Measurements from ENCODE around the gene RSPRY1. TPM values are rescaled to one million over a fixed set of nuclear protein-coding genes. Genes with fewer than 3 reads are reported as not detected.

The RSPRY1 gene
- total and polyA plus RNA-seq, 2 of the 8 experiments (the other 6 are each of a cell fraction or from before 2014, with no cell fraction given): 11.5 to 32.5 TPM

DNA sequence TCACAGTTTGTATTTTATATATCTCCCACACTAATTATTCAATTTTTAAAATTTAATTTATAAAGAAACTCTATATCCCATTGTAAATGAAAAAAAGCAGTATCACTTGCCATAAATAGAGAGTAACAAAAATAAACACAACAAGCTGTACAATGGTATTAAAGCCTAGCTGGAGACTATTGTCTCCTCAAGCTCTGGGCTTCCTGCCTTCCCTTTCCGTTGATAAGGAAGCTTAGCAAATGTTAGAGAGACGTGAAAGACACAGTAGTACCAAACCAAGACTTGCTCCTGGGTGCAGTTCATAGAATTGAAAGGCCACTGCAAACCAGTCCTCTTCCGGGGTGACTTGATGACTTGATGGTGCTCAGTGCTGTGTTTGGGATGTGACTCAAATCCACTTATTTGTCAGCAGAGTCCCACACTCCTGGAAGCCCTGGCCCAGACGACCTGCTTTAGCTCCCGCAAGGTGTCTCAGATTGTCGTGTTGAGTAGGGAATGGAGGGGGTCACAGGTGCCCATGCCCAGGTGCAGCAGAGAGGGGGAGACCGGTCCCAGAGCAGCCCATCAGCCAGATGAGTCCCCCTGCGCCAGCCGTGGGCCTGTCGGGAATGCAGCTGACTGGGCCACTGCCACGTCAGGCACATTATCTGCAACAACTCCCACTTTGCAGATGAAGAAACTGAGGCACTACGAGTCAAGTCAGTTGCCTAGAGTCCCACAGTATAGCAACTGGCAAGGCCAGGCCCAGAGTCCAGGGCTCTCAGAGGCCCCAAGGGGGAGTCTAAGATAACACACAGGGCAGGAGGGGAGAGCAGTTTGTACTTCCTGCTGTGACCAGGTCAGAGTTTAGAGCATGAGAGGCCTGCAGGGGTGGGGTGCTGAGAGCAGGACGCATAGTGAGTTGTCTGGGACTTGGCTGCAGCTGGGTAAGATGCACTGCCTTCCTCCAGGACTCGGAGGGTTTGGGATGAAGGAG, 40.8 kb upstream of the RSPRY1 start:
- H4K20me1 ChIP-seq (replicated peaks in 1 of 2; ENCODE audit: control insufficient read depth in 1 of 2, insufficient read depth in 2 of 2, low read length in 2 of 2): no peaks in the 10 kb centered on the region
- no peak overlapping the region for H2AFZ ChIP-seq (ENCODE audit: low read length)
- DNase-seq (ENCODE audit: low read depth in 1 of 2, low spot score in 2 of 2) (no peak), FAIRE-seq (no peak)
- no peak overlapping the region for H3K14ac ChIP-seq (ENCODE audit: insufficient read length)
- H3K9ac ChIP-seq (replicated peaks in 1 of 4; ENCODE audit: extremely low read depth in 1 of 4, low read depth in 3 of 4, low read length in 3 of 4): no peak overlapping the region
- no peak overlapping the region for H4K5ac ChIP-seq (ENCODE audit: insufficient read length, low read depth, low read length)
- no peaks in the 10 kb centered on the region for H3K9me3 ChIP-seq (ENCODE audit: insufficient read depth in 2 of 2, low read depth in 1 of 2, low read length in 1 of 2)
- no peak overlapping the region for H2BK120ac ChIP-seq (replicated peaks; ENCODE audit: low read depth, low read length)
- peak overlapping the region; percentile 74 for H2BK5ac ChIP-seq (ENCODE audit: low read depth, low read length)
- no peak overlapping the region for H3K23ac ChIP-seq (ENCODE audit: insufficient read length)
- H3K79me2 ChIP-seq (ENCODE audit: control insufficient read depth in 1 of 2, insufficient read depth in 2 of 2, low read length in 2 of 2): no peaks in the 10 kb centered on the region
- no peak overlapping the region for H3K4me2 ChIP-seq (ENCODE audit: insufficient read depth in 1 of 2, low read depth in 2 of 2, low read length in 2 of 2)
- H2BK12ac ChIP-seq (ENCODE audit: low read depth, low read length): peak overlapping the region; percentile 97; the same call in 1 of the 2 replicates
- H3K79me1 ChIP-seq (ENCODE audit: low read depth, low read length): no peaks in the 10 kb centered on the region
- ChIA-PET CTCF (ENCODE audit: partially characterized antibody) (interaction anchor here (0.7 to 4.2 kb wide), 10 partner anchors 10 to 60 kb away, joined by 3 to 32 read pairs (median 5); partner anchors contain the start of gene CPNE2), POLR2A (ENCODE audit: partially characterized antibody) (interaction anchor here (0.6 to 1.6 kb wide), 3 partner anchors 14 to 56 kb away, joined by 3 to 4 read pairs (median 3); no protein-coding TSS in a partner anchor)
- H3K23me2 ChIP-seq (ENCODE audit: low read depth, low read length): no peaks in the 10 kb centered on the region
- H3K56ac ChIP-seq (replicated peaks; ENCODE audit: insufficient read length, low read depth, low read length): no peak overlapping the region
- H3K27me3 ChIP-seq (replicated peaks in 1 of 4; ENCODE audit: control insufficient read depth in 3 of 4, extremely low read depth in 1 of 4, insufficient read depth in 3 of 4, low read length in 3 of 4): no peaks in the 10 kb centered on the region
- 86% methylated on average over 14 of the region's 14 CpGs; no CpG with 5 or more reads in 1 of the 2 experiments for WGBS, 2 experiments (ENCODE audit: extremely low coverage in 1 of 2, insufficient coverage in 1 of 2, insufficient read length in 1 of 2, insufficient replicate concordance in 2 of 2, low coverage in 1 of 2, low lambda C conversion rate in 2 of 2, missing lambda C conversion rate in 1 of 2)
- no peak overlapping the region for H2AK5ac ChIP-seq (ENCODE audit: low read depth, low read length)
- no peak overlapping the region for H3K4ac ChIP-seq (replicated peaks; ENCODE audit: insufficient read length, low read depth, low read length)
- H3K36me3 ChIP-seq (ENCODE audit: control insufficient read depth in 2 of 4, insufficient read depth in 4 of 4, low read length in 3 of 4): no peaks in the 10 kb centered on the region
- no peak overlapping the region for H3K27ac ChIP-seq (ENCODE audit: low read depth, low read length)
- H2BK15ac ChIP-seq (ENCODE audit: low read length): peak overlapping the region; percentile 77
- no peak overlapping the region; the same call in 1 of the 2 replicates for H3K18ac ChIP-seq (ENCODE audit: extremely low read depth, low read length)
- H2BK20ac ChIP-seq (ENCODE audit: low read length): no peak overlapping the region
- H3K4me1 ChIP-seq (replicated peaks in 1 of 4; ENCODE audit: control insufficient read depth in 3 of 4, insufficient read depth in 4 of 4, low read length in 3 of 4): peaks cover 4 to 24% (median 14%) of the 10 kb centered on the region in 4 experiments
- no peak overlapping the region for H4K8ac ChIP-seq (ENCODE audit: extremely low read depth, insufficient read depth, low read length)
- H3K4me3 ChIP-seq (ENCODE audit: extremely low read depth in 1 of 4, insufficient read depth in 2 of 4, low read depth in 3 of 4, low read length in 4 of 4): no peak overlapping the region
- H4K91ac ChIP-seq (replicated peaks; ENCODE audit: insufficient read length, low read length): peak overlapping the region; percentile 4
- no peak for TF ChIP-seq NRF1 (IDR thresholded peaks at IDR 0.05; ENCODE audit: low read depth, low read length)
- no peak for TF ChIP-seq RBBP5 (IDR thresholded peaks at IDR 0.05; ENCODE audit: borderline replicate concordance, low read depth, low read length)
- no peak for TF ChIP-seq RXRA (IDR thresholded peaks at IDR 0.05; ENCODE audit: insufficient read depth, low read depth, low read length)
- TF ChIP-seq RFX5 (IDR thresholded peaks at IDR 0.05; ENCODE audit: borderline replicate concordance, low read depth, low read length): no peak

All from H1 (cell line).